Activated CD4-positive, CD25-positive, alpha-beta regulatory T cell (primary cell): ENCODE results near the gene TM4SF4.

ENCODE experiments used
- DNase-seq, 4 experiments: peaks; one replicate each; lab custom pipeline; 2025; lab: John Stamatoyannopoulos, UW

TM4SF4 gene

DNA sequence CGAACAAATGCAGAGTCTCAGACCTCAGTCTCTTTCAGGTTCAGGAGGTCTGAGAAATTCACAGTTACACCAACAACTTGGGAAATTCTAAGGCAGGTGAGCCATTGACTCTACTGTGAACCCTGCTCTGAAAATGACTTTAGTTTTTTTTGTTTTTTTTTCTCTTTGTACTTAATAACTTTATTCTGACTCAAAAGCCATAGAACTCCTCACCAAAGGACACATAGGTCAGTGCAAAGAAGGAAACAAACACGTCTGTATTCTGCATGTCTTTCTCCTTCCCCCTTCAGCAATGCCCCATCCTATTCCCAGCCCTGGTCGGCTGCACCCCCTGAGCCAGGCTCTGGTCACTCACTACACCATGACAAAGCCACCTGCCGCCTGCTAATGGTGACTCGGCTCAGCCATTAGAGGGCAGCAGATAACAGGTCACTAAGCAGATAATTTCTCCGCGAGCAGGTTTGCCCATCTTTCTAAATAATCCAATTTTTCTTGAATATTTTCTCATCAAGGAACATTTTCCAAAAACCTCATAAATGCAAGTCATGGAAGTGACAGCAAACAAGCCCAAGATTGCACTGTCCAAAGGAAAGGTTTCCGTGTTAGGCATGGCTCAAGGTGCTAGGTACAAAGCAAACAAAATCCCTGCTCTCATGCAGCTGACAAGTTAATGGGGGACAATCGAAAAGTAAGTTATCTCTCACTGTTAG lies 37.7 kb downstream of the TM4SF4 start:
- DNase-seq, result no peak

DNA sequence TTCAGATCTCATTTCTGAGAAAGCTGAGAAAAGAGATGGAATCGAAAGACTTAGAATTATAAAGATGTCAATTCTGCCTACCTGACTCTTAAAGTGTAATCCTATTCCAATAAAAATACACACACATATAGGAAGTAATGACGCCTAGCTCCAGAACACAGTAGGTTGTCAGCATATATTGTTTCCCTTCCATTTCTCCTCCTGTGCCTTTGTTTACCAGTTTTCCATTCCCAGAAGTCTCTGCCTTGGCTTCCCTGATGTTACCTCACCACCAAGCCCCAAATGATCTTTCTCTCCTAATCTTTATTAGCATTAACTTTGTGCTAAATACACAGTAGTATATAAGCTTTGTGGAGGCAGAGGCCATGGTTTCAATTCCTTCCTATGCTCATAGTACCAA lies 40.0 kb downstream of the TM4SF4 start:
- no peak for DNase-seq

DNA sequence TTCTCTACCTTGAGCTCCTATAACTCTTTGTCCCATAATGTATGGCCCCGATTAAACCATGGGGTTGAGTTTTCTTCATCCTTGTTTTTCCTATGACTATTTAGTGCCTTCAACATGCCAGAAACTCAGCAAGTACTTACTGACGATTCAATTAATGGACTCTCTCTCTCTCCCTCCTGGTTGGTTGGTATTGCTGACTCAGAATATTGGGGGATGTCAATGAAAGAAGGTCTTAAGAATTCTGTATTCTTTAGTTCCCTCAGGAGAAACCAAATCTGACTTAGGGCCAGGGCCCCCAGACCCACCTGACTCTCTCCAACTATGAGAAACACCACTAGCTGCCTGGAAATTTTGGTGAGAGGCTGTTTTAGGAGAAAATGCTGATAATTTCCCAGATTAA lies 40.8 kb downstream of the TM4SF4 start:
- DNase-seq, result no peak

DNA sequence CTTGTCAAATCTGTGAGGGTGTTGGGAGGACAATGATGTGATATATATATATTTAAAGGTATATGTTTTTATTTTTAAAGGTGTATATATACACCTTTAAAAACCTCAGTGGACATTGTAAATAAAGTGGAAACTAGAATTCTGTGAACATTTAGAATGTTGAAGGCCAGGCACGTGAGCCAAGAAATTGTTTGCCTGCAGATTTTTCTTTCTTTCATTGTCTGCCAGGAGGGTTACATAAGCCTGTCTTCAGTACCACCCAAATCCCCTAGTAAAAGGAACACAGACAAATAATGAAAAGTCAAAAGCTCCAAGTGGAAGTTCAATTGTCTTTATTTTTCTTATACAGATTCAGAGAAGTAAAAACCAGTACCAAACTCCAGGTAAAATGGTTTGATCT lies 42.4 kb downstream of the TM4SF4 start:
- no peak for DNase-seq

DNA sequence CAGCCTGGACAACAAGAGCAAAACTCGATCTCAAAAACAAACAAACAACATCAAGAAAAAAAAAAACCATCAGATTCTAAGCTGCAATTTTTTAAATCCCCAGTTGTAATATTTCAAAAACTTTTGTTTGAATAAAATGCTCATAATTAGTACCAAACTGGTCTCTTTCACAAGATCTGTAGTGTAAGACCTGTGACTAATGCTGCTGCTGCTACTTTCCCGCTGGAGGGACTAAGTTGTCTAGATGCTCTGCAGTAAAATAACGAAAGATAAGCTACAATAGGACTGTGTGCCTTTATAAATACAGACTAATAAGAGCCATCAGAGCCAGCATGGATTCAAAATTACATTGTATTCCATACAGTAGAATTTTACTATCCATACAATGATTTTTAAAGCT lies 45.4 kb downstream of the TM4SF4 start:
- DNase-seq, result no peak

DNA sequence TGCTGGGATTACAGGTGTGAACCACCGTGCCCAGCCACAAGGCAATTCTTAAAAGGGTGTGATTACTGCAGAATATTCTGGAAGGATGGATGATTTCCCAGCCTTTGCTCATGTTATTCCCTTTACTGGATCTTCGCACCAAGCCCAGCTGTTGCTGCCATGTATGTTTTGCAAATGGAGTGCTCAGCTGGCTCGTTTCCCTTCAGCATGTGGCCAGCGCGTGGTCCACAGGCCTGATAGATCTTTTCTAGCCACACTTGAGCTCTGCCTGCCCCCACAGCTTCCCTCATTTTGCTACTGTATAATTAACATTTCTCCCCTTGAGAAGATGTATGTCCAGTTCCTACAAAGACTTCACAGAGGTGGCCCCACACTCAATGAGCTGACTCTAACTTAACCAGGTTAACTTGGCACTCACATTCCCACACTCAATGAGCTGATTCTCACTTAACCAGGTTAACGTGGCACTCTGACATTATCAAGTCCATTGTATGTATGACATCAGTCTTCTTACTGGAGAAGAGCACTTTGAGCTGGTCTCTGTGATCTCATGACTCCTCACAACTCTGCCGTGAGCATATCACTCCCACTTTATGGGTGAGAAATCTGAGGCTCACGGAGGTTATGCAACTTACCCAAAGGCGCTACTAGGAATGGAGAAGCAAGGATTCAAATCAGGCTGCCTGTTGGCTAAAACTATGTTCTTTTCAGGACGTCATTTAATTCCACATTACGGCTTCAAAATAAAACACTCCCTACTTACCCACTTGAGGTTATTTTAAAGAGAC lies 49.2 kb downstream of the TM4SF4 start:
- no peak for DNase-seq

DNA sequence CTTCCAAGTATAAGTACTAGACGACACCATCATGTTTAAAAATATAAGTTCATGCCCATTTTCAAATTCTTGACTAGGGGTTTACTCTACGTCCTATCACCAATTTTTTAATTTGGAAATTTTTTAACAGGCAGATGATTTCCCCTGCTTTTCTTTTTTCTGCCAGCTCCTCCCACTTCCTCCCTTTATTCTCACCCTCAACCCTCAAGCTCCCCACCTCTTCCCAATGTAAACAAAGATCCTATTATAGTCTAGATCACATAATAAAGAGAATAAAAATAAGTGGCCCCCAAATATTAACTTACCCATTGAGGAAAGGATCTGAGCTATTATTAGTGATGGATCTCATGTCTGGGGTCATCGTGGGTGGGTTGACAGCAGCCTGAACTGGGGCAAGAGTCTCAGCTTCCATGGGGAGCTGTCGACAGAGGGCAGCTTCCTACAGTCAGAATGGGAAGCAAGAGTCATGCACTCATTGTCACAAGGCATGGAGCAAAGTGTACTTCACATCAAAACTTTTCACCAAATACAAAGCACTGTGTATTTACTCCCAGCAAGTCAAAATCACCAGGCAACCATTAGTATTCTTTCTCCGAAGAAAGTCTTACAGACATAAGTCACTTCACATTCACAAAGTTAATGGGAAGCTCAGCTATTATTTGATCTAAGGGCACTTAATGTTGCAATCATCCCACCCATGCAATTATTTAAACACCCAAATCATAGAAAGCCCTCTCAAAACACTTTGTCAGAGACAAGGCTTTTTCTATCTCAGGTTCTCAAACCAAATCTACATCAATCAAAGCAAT lies 53.2 kb downstream of the TM4SF4 start:
- no peak for DNase-seq

DNA sequence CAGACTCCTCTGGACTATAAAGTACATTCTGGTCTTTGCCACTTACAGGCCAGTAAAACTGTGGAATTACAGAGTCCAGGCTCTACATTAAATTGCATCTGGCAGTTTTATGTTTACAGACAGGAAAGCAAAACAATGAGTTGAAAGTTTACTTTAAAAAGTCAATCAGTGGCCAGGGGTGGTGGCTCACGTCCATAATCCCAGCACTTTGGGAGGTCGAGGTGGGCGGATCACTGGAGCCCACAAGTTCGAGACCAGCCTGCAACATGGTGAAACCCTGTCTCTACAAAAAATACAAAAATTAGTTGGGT lies 53.8 kb downstream of the TM4SF4 start:
- no peak for DNase-seq

DNA sequence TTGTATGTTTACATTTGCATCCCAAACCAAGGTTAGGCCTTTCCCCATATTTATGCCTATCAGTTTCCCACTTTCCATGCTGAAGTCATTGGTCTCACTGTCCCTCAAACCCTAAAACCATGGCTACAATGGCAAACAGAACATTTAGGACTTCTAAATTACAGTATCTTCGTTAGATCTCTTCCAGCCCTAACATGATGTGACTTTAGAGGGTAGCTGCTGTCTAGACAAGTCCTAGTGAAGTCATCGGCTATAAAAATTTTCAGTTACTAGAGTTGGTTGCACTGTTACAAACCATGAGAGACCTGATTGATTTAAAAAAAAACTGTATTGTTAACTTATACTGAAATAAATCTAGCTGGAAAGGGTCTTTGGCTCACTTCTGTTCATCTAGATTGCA lies 54.6 kb downstream of the TM4SF4 start:
- DNase-seq, result no peak

DNA sequence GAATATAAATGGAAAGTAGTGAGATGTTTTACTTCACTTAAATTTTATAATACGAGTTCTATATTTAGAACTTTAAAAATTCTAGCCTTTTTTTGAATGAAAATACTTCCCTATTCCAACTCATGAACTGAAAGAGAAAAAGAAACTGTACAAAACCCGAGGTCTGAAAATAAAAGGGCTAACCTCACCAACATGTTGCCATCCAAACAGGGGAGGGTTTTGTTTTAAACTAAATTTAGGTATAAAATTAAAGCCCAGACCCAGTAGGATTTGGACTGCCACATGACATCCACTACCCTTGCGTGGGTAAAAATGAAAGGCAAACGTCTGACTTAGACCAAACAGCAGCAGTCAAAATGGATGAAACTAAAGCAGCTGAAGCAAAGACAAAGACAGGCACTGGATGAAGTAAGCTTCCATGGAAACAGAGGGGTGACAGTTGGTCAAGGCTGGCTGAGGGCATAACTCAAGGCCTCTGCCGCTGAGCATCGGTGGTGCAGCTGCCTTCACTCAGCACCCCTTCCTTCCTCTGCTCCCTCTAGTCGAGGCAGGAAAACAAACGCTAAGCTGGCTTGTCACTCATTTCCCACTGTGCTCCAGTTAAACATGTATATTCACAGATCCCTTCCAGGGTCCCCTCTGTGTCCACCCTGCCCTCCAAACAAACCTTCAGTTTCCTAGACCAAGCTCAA lies 58.1 kb downstream of the TM4SF4 start:
- no peak for DNase-seq

DNA sequence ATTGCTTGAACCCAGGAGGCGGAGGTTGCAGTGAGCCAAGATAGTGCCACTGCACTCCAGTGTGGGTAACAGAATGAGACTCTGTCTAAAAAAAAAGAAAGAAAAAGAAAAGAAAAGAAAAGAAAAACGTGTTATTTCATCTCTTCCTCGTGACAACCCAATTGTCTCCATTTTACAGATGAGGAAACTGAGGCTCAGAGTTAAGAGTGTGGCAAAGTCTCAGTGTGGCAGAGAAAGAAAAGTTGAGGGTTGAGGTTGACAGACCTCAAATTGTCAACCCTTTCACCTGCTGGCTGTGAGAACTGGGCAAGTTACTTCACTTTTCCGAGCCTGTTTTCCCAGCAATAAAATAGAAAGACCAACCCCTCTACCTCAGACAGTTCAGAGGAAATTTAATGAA lies 59.6 kb downstream of the TM4SF4 start:
- DNase-seq, result no peak

DNA sequence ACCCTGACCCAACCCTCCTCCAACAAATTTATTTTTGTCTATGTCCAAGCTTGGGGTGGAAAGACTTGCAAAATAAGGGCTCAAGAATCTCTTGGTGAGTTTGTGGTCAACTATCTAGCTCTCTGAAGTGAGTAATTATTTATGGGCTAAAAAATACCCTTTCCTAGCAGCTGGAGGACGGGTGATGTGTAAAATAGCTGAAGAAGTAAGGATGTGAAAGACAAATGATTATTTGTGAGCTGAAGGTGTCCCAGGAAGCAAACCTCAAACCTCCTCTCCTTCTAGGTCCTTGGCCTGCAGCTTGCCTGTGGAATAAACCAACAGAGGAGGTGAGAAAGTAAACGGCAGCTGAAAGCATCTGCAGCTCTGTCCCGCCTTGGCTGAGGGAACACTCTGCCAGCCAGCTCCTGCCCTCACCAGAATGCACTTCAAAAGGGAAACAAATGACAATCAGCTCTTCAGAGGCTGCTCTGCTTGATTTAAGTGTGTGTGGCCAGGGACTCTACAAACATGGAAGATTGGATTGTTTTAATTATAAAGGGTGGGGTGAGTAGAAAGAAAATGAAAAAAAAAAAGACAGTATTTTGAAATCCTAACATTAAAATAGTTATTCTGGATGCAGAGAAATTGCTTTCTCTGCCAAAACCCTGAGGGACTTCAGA lies 60.3 kb downstream of the TM4SF4 start:
- no peak for DNase-seq

DNA sequence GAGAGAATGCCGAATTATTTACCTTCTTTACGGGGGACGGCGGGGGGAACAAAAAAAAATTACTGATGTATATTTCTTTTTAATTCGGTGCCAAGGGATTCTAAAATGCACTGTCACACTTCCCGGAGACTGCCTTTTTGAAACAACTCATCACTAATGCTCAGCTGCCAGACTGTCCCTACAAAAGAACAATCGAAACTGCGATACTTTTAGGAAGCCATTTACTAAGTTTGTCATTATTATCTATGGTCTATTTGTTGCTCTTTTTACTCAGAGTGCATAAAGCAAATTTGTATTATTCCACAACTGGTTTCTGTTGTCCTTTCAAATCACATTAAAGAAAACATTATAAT lies 60.8 kb downstream of the TM4SF4 start:
- DNase-seq, result no peak

DNA sequence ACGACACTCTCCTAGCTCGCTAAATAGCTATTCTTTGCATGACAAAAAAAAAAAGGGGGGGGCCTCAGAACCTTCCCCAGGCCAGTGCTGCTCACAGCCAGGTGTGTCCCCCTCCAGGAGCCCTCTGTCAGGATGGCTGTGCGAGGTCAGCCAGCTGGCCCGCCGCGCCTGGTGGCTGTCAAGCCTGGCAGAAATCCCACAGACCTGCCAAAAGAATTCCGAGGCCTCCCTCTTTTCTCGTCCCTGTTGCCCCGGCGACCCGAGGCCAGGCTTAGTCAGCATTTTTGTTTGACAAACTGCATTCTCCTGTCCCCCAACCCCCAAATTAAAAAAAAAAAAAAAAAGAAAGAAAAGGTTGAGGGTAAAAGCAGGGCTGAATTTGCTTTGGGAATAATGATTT lies 61.9 kb downstream of the TM4SF4 start:
- DNase-seq, result no peak

DNA sequence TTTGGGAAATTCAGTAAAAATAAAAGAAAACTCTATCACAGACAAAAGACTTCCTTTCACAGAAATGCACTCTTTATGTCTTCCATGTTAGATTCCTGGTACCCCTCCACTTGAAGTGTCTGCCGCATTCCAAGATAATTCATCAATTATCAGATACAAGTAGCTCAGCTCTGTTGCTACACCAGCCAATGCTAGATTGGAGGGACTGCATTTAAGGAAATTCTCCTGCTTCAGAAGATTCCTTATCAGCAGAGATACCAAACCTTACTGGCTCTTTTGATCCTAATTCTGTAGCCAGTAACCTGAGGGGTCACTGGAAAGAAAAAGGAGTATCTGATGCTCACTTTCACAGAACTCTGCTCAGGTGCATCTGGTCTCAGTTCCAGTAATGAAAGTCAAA lies 63.9 kb downstream of the TM4SF4 start:
- no peak for DNase-seq

DNA sequence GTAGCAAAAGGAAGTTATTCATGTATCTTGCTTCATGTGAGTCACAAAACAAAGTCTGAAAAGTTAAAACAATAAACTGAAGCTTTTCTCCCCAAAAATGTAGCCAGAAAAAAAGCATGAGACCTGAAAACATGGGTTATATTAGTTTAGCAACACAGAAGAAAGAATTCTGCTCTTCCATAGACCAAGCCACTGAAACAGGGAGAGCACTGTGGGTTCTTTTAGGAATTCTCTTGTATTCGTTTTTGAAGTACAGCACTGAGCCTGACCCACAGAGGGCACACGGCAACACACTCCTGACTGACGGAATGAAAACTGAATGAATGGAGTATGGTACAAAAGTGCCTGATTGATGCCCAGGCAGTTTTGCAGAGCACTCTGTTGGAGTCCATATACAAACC lies 66.6 kb downstream of the TM4SF4 start:
- no peak for DNase-seq

DNA sequence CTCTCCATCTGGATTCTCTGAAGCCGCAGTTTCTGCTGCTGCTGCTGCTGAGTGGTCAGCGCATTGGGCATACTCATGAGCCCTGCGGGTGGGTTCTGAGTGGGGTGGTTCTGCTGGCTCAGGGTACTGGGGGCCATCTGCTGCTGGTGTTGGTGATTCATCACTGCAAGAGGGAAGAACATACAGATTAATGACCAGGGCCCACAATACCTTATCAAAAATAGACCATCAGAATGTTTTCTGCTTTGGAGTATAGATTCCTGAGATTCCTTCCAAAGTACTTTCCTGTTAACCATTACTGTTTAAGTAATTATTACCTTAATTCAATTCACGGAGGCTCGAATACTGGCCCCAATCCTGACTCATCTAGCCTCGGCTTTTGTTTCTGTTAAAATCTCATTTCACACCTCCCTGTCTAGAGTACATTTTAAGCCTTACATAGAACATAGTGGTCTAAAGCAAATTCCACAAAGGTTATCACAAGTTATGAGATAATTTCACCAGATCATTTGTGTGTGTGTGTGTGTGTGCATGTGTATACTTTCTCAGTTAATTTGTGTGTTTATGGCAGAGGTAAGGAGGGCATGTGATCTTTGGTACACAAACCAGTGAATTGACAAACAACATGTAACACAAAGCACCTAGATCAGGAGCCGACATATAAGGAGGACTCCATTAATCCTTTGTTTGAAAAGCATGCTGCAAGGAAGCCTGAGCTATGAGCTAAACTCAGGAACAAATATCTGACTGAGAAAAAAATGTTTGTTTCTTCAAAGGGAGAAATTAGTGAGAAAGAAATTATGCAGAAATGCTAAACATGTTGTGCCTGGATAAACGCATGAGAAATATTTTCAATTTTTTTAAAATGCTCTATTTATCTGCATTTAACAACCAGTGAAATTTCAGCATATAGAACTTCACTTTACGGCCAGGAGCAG lies 68.1 kb downstream of the TM4SF4 start:
- DNase-seq, result no peak

DNA sequence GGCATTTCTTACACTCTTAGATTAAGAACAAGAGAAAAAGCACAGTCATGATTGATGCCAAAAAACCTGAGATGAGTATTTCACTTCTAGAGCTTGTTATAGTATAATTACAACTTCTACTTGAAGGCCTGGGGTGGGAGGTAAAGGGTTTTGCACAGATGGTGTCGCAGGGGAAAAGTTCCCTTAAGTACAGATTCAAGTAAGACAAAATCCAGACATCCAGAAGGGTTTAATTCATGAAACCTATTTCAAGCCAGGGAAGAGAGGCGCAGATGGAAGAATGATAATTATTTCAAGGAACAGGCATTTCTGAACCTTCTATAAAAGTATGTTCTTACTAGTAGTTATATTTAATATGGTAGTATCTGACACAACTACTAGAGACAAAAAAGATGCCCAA lies 70.6 kb downstream of the TM4SF4 start:
- DNase-seq, result no peak

DNA sequence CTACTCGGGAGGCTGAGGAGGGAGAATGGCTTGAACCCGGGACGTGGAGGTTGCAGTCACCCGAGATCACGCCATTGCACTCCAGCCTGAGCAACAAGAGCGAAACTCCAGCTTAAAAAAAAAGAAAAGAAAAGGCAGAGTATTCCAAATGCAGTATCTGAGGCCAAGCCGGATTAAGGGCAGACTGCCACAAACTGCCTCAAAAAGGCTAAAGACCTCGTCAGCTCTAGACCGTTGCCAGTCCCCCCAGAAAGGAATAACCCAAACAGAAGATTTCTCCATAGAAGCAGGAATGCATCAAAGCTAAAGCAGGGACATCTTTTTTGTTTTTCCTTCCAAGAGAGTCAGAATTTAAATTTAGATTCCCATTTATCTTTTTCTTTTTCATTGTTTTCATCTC lies 72.9 kb downstream of the TM4SF4 start:
- no peak for DNase-seq

DNA sequence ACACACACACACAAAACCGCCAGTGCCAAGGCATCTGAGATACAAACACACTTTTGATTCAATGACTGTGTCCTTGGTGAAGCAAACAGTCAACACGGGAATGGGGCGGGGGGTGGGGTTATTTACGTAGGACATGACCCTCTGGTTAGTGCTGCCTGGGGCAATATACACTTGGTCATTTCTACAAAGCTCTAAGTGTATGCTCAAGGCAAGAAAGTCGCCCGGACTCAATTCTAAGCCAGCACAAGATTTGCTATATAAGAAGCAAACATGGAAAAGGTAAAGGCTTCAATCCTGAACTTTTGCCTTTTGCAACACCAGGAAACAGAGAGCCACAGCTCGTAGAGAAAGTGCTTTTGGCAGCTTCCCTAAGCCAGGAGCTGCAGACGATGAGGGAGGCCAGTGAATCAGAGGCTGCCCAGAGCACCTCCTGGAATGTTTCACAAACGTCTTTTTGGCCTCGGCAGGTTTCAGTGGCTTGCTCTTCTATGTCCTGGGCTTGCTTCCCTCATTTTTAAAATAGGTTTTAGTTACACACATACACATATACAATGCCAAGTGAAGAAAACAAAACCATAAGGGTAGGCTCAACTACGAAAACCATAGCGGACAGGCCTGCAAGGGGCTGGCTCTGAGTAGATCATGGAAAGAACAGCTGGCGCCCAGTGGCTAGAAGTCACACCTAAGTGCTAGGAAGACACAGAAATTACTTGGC lies 73.6 kb downstream of the TM4SF4 start:
- DNase-seq, result no peak
